H7 (cell line): ENCODE data around the gene DMD. TPM values are rescaled to one million over a fixed set of nuclear protein-coding genes. Genes with fewer than 3 reads are reported as not detected.
"Not testable (repeated sequence)": the region's sequence is repeated elsewhere in the genome, so short reads cannot be mapped to it uniquely, and the experiment has no call there.

ENCODE experiments used
- DNase-seq: peaks from one replicate; pipeline ENCODE4 v3.0.0; 2012
- H3K27me3 ChIP-seq: 2 replicates; pipeline ENCODE4 v1.6.0; 2011; ENCODE audit warnings: mild to moderate bottlenecking, low read length; ENCODE audit not compliant: control insufficient read depth, insufficient read depth
- H3K36me3 ChIP-seq: replicated peaks from 2 replicates; pipeline ENCODE4 v1.5.1; 2011; ENCODE audit warnings: low read length; ENCODE audit not compliant: control insufficient read depth, insufficient read depth
- H3K4me3 ChIP-seq: 2 replicates; pipeline ENCODE4 v1.5.1; 2011; ENCODE audit warnings: low read depth, mild to moderate bottlenecking, control low read depth, low read length, moderate library complexity; ENCODE audit not compliant: insufficient read depth
- total RNA-seq: library from RNA; depleted of rRNA; stranded (reverse); fragments of >200 nt; shearing (Covaris generic); gene quantifications from 2 replicates; pipeline ENCODE4 v1.2.3, GENCODE V29; 2014

The DMD gene
- total RNA-seq, 1 experiment from 2014 or later, result 17.1 TPM

DNA sequence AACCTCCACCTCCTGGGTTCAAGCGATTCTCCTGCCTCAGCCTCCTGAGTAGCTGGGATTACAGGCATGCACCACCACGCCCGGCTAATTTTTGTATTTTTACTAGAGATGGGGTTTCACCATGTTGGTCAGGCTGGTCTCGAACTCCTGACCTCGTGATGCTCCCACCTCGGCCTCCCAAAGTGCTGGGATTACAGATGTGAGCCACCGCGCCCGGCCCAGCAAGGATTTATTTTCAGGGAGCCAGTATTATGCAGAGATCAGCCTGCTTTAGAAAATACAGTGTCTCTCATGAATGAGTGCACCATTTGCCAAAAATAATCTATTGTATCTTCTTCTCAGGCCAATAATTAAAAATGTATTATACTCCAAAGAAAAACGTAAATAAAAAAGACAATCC, 26.5 kb downstream of the DMD start:
- DNase-seq, H3K36me3 ChIP-seq, H3K4me3 ChIP-seq, H3K27me3 ChIP-seq: not testable (repeated sequence)

GRCh38 chrX:33183361-33183760, 28.0 kb downstream of the DMD start:
- DNase-seq, result peak; percentile 10
- peaks cover 3% of the 10 kb centered on the region; the same call in 1 of the 2 replicates for H3K27me3 ChIP-seq
- H3K4me3 ChIP-seq, result no peak overlapping the region
- H3K36me3 ChIP-seq, result no peaks in the 10 kb centered on the region

- Histone ChIP-seq H3K27me3 (no peaks in the 10 kb centered on the region), H3K36me3 (no peaks in the 10 kb centered on the region), H3K4me3 (no peak overlapping the region)
- DNase-seq, result no peak
These were observed 32.7 kb downstream of the DMD start for GRCh38 chrX:33178690-33179089.

GRCh38 chrX:33178218-33178617, 33.1 kb downstream of the DMD start:
- Histone ChIP-seq H3K36me3 (no peaks in the 10 kb centered on the region), H3K27me3 (no peaks in the 10 kb centered on the region), H3K4me3 (no peak overlapping the region)
- DNase-seq, result no peak

DNA sequence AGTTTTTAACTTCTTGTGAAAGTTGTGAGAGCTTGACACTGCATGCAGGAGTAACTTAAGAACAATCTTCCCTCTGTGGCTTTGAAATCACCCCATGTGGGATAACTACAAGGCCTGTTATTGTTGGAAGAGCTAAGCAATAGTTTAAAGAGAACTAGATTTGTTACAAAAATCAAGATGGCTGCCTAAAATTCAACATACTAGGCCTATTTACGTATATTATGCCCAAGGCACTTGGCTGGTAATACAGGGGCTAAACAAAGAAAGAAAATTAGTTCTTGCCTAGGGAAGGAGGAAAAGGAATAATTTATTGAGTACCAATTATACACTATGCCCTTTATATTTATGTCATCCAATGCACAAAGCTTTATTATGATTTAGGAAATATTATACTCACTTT, 36.1 kb downstream of the DMD start:
- no peak overlapping the region for H3K4me3 ChIP-seq
- no peaks in the 10 kb centered on the region for H3K27me3 ChIP-seq
- no peaks in the 10 kb centered on the region for H3K36me3 ChIP-seq
- DNase-seq, result no peak

DNA sequence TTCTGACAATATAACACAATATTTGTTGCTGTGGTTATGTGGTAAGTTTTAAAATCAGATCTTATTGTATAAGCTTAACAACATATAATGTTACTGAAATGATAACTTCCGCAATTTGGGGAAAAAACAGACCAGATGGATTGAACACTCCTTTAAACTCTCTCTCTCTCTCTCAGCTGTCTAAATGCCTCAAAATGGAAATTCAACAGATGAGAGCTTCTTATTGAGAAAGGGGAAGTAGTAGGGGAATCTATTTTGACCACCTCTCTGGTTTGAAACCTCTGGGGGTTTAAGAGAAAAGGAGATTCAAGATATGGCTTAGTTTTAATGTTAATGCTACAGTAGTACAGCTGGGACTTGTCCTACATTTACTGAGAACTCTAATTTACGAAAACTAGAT, 40.3 kb downstream of the DMD start:
- Histone ChIP-seq H3K27me3 (no peaks in the 10 kb centered on the region), H3K4me3 (no peak overlapping the region), H3K36me3 (no peaks in the 10 kb centered on the region)
- DNase-seq, result no peak

- H3K27me3 ChIP-seq, result no peaks in the 10 kb centered on the region
- no peak for DNase-seq
- H3K4me3 ChIP-seq, result no peak overlapping the region
- H3K36me3 ChIP-seq, result no peaks in the 10 kb centered on the region
These were observed 49.5 kb downstream of the DMD start for GRCh38 chrX:33161829-33162228.

DNA sequence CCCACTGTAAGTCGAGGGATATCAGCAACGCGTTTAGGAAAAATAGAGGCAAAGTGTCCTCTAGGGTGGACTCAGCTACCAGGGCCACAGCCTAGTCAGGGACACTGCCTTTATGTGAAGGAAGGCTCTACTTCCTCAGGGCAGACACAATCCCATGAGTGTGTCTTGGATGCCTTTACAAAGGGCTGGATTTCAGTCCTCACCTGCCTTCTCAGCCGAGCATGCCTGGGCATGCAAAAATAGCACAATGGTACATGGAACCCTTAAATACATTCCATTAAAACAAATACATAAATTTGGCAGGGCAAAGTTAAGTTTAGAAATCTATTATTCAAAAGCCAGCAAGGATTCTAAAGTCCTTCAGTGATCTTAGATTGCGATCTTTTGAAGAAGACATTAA, 51.1 kb downstream of the DMD start:
- no peak for DNase-seq
- no peak overlapping the region for H3K4me3 ChIP-seq
- no peaks in the 10 kb centered on the region for H3K36me3 ChIP-seq
- no peaks in the 10 kb centered on the region for H3K27me3 ChIP-seq

GRCh38 chrX:33156152-33156726, 55.1 kb downstream of the DMD start:
- Histone ChIP-seq H3K36me3 (no peaks in the 10 kb centered on the region), H3K27me3 (no peaks in the 10 kb centered on the region), H3K4me3 (no peak overlapping the region)
- DNase-seq, result no peak

- Histone ChIP-seq H3K27me3 (no peaks in the 10 kb centered on the region), H3K36me3 (no peaks in the 10 kb centered on the region), H3K4me3 (no peak overlapping the region)
- no peak for DNase-seq
These were observed 61.8 kb downstream of the DMD start for GRCh38 chrX:33149580-33149979.

DNA sequence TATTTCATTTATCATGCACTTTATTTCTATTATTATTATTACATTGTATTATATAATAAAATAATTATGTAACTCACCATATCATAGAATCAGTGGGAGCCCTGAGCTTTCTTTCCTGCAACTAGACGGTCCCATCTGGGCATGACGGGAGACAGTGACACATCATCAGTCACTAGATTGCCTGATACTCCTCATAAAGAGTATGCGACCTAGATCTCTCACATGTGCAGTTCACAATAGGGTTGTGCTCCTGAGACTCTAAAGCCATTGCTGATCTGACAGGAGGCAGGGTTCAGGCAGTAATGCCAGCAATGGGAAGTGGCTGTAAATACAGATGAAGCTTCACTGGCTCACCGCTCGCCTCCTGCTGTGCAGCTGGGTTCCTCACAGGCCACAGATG, 62.3 kb downstream of the DMD start:
- DNase-seq, result no peak
- no peaks in the 10 kb centered on the region for H3K27me3 ChIP-seq
- H3K36me3 ChIP-seq, result no peaks in the 10 kb centered on the region
- H3K4me3 ChIP-seq, result no peak overlapping the region

- no peak for DNase-seq
- H3K36me3 ChIP-seq, result no peaks in the 10 kb centered on the region
- H3K4me3 ChIP-seq, result no peak overlapping the region
- no peaks in the 10 kb centered on the region for H3K27me3 ChIP-seq
These were observed 69.0 kb downstream of the DMD start for GRCh38 chrX:33142331-33142730.

DNA sequence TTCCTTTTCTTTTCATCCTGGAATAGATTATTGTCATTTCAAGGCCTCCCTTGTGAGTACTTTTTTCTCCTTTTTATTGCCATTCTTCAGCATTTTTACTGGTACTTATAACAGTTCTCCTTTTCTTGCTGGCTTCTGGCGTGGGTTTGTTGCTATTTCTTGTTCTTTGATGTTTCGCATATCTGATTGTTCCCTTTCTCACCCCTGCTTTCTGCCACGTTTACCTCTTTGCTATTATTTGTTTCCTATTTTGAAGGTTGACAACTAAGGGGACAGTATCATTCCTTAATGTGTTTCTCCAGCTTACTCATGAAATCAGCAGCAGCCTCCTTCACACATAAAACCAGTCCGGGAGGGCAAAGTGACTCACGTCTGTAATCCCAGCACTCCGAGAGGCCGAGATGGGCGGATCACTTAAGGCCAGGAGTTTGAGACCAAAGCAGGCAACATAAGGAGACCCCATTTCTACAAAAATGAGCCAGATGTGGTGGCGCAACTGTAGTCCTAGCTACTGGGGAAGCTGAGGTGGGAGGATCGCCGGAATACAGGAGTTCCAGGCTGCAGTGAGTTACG, 72.6 kb downstream of the DMD start:
- DNase-seq, result no peak
- Histone ChIP-seq H3K36me3 (no peaks in the 10 kb centered on the region), H3K27me3 (no peaks in the 10 kb centered on the region), H3K4me3 (no peak overlapping the region)

DNA sequence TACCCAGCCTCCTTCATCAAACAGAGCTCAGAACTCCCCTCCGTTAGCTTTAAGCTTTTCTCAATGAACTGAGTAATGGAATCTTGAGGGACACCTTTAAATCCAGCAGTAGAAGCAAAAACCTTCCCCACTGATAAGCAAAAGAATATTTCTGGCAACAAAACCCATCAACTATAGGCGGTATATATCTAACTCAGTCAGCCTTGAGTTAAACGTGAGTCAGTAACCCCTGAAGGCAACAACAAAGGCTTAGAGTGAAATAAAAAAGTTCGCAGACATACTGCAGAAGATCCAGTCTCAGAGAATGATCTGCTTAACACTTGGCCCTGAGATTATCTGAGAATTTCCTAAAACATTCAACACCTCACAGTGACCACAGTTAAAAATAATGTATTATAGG, 77.2 kb downstream of the DMD start:
- H3K36me3 ChIP-seq, result no peaks in the 10 kb centered on the region
- DNase-seq, result no peak
- H3K27me3 ChIP-seq, result no peaks in the 10 kb centered on the region
- H3K4me3 ChIP-seq, result no peak overlapping the region

DNA sequence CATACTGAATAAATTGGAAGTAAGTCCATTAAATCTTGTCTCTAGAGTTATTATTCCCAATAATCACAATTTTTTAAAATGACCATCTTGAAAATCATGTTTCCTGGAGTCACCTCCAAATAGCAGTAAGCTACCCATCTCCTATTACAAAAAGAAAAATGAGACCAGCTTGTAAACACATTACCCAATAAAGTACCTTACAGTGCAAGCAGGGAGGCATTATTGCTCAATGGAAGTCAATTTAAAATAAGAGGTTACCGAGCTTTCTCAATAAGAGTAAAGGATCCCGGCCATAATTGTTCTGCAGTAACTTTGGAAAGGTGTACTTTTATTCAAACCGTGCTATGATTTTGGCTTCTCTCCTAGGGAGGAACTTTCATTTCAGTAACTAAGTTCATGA, 78.0 kb downstream of the DMD start:
- DNase-seq, result no peak
- Histone ChIP-seq H3K27me3 (no peaks in the 10 kb centered on the region), H3K4me3 (no peak overlapping the region)

DNA sequence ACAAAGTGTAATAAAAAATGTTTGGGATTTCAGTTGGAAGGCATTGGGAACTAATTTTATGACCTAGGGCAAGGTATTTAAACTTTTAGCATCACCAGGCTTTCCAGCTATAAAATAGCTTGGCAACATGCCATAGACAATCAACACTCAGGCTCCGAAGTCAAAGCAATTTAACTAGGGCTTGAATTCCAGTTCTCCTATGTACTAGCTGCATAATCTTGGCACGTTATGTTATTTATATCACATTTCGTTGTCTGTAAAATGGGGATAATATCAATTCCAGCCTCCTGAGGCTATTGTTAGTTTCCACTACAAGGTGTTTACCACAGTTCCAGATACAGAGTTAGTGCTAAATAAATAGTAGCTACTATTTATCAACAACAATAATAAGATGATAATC, 78.8 kb downstream of the DMD start:
- Histone ChIP-seq H3K27me3 (no peaks in the 10 kb centered on the region), H3K36me3 (no peaks in the 10 kb centered on the region), H3K4me3 (no peak overlapping the region)
- no peak for DNase-seq

More for the DNA sequence above, 78.0 kb downstream of the DMD start:
- no peaks in the 10 kb centered on the region for H3K36me3 ChIP-seq
